HG02852 (cell line): Measurements from ENCODE around the gene VWA2.
A peak's percentile ranks its signal among the peaks of the same experiment; 100 is the strongest.

Source experiments
- ATAC-seq: cut with Tn5 transposase; IDR thresholded peaks from one replicate; pipeline ENCODE4 v1.9.1; 2021; ENCODE audit warnings: mild to moderate bottlenecking, moderate library complexity; ENCODE audit not compliant: unreplicated experiment

VWA2 gene, protein sequence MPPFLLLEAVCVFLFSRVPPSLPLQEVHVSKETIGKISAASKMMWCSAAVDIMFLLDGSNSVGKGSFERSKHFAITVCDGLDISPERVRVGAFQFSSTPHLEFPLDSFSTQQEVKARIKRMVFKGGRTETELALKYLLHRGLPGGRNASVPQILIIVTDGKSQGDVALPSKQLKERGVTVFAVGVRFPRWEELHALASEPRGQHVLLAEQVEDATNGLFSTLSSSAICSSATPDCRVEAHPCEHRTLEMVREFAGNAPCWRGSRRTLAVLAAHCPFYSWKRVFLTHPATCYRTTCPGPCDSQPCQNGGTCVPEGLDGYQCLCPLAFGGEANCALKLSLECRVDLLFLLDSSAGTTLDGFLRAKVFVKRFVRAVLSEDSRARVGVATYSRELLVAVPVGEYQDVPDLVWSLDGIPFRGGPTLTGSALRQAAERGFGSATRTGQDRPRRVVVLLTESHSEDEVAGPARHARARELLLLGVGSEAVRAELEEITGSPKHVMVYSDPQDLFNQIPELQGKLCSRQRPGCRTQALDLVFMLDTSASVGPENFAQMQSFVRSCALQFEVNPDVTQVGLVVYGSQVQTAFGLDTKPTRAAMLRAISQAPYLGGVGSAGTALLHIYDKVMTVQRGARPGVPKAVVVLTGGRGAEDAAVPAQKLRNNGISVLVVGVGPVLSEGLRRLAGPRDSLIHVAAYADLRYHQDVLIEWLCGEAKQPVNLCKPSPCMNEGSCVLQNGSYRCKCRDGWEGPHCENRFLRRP

DNA sequence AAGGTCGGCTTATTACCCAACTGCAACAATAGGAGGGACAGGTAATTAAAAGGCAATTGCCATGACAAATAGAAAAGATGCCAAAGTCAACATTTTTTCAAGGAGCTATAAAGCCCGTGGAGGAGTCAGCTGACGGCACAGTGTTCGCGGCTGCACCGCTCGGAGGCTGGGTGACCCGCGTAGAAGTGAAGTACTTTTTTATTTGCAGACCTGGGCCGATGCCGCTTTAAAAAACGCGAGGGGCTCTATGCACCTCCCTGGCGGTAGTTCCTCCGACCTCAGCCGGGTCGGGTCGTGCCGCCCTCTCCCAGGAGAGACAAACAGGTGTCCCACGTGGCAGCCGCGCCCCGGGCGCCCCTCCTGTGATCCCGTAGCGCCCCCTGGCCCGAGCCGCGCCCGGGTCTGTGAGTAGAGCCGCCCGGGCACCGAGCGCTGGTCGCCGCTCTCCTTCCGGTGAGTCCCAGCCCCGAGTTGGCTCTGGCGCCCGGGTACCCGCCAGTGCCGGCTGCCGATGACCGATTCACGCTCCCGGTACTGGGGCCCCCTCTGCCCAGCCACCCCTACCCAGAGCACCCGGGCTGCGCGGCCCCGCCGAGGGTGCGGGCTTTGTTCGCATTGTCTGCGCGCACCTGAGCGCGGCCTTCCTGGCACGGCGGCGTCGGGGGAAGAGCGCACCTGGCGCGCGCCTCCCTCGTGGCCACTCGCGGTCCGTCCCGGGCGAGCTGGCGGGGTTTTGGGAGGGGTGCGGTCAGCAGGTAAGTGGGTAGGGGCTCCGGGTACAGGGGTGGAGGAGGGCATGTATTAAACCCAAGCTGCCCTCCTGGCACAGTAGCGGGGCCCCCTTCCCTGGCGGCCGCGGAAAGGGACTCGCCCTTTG, at the start of gene VWA2:
Gene VWA2 (plus strand): TSS at position 138 of the 877 bp plus-strand sequence. CDS start 9,460 bp downstream, outside the sequence.
- ATAC-seq = no peak

DNA sequence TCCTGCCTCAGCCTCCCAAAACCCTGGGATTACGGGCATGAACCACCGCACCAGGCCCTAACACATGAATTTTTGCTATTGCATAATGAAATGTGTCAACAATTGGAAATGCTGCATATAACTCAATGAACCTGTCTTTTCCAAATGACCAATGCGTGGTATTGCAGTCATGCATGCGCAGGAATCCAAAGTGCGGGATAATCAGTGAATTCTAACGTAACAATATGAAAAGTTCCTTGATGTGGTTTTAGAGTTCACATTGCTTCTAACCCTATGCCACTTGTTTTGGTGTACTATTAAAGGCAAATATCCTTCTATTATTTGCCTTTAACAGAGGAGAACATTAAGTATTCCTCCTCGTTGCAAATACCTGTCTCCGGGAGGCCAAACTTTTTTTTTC, 49.4 kb upstream of the VWA2 start:
- ATAC-seq = no peak

DNA sequence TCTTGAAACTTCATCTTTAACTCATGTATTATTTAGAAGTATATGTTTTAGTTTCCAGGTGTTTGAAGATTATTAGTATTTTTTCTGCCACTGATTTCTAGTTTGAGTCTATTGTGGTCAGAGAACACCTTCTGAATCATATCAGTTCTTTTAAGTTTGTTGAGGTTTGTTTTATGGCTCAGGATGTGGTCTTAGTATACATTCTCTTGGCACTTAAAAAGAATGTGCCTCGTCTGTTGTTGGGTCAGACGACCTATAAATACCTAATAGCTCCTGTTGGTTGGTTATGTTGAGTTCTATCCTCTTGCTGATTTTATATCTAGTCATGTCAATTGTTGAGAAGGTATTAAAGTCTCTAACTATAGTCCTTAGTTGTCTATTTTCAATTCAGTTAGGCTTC, 44.0 kb upstream of the VWA2 start:
- ATAC-seq = peak; percentile 97

DNA sequence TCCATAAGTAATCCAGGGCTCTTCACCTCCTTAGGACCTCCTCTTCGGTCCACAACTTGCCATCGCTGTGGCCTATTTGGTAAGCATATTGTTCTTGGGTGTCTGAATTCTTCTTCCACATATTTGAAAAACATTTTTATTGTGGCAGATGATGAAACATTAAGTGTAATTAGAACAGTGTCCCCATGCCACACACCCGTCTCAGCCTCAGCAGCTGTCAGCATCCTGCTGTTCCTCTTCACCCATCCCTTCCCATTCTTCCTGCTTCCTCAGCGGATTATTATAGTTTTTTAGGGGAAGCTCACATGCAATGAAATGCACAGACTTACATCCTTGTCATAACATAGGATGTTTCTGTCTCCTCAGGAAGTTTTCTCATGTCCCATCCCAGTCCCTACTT, 39.8 kb upstream of the VWA2 start:
- no peak for ATAC-seq

DNA sequence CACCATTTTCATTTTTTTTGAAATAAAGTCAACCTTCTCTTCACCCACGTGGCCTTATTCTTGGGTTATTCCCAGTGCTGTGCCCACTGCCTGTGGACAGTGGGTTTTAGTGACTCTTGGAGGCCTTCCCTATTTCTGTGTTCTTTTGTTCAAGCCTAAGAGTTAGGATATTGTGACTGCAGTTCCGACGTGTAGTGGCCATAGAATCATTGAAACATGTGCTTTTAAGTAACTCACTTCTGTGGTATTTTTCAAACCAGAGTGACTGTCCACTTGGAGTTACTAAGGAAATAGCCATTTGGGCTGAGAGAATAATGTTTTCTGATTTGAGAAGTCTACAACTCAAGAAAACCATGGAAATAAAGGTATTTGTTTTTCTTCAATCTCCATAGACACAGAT, 36.2 kb upstream of the VWA2 start:
- no peak for ATAC-seq

DNA sequence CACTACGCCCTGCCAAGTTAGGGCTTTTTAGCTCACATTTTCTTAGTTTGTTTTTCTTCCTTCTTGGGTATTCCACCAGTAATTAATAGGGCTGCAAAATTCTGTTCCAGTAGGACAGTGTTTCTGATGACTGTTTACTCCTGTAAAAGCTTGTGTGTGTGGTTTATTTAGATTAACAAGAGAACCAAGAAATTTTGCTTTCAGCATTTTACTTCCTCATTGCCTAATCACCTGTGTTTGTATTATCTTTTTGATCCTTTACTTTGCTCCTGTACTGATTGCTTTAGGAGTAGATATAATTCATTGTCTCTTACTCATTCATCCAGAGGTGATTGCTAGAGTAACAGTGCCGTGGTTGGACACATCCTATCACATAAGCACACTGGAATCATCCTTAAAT, 32.2 kb upstream of the VWA2 start:
- no peak for ATAC-seq

DNA sequence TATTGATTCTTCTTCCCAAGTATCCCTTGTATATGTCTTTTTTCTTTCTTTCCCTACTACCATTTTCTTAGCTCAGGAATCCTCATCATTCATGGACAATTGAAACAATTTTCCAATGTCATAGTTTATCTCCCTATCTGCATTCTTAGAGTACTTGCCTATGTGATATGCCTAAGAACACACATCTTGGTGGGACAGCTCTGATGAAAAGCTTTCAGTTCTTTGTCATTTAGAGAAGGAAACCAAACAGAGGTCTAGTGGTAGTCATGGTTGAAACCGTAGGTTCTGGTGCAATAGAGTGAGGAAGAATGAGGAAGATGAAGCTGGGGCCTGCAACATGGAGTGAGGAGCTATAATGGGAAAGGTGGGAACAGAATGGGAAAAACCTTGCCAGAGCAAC, 31.7 kb upstream of the VWA2 start:
- no peak for ATAC-seq

DNA sequence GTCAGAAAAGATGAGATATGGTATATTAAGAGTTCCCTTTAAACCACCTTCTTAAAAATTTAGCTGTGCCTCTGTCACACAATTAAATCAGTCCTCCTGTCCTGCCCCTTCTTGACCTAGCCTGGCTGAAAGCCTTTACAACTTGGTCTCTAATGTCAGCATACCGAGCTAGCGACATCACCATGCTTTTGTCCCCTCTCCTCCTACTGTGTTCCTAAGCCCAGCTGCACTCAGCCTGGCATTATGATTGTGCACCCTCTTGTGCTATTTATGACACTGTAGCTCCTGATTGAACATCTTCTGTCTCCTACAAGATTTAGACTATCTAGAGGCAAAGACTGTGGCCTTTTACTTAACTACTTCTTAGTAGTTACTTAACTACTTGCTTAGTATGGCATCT, 30.7 kb upstream of the VWA2 start:
- ATAC-seq = no peak

DNA sequence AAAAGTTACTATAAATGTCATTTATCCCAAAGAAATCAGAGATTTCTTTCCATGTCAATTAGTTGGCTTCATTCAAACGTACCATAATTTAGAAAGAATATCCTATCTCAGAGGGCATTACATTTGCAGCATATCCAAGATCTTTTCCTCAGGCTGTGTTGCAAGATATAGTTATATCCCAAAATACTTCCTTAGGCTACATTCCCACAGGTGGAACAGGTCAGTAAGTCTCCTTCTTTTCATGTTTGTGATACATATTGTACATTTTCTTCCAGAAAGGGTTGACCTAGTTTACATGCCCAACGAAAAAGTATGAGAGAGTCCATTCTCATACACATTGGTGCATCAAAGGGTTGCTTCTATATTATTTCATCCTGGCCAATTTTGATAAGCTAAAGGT, 26.9 kb upstream of the VWA2 start:
- no peak for ATAC-seq

DNA sequence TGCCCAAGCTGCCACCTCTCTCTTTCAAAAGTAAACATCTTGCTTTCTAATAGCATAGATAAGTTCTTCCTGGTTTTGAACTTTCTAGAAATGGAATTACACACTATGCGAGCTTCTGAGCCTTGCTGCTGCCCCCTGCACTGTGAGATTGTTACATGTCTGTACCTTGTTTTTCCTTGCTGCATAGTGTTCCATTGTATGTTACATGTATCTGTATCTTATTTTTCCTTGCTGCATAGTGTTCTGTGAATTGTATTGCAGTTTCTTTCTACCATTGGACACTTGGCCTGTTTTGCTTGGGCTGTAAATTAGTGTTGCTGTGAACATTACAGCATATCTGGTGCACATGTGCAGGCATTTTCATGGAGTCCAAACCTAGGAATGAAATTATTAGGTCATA, 24.0 kb upstream of the VWA2 start:
- no peak for ATAC-seq

DNA sequence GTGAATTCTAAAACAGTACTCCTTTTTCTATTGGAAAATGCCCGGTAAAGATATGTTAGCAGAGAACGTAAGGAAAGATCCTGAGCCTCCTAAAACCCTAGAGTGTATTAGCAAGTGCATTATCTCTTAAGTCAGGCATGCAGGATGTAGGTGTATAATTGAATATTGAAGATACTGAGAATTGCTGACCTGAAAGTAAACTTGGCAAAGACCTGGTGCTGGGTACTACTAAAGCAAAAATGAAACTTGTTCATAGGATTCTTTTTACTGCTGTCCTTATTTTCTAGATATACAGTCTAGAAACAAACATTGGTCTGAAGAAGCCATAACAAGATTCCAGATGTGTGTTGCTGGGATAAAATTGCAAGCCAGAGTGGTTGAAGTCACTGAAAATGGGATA, 18.8 kb upstream of the VWA2 start:
- ATAC-seq = no peak

DNA sequence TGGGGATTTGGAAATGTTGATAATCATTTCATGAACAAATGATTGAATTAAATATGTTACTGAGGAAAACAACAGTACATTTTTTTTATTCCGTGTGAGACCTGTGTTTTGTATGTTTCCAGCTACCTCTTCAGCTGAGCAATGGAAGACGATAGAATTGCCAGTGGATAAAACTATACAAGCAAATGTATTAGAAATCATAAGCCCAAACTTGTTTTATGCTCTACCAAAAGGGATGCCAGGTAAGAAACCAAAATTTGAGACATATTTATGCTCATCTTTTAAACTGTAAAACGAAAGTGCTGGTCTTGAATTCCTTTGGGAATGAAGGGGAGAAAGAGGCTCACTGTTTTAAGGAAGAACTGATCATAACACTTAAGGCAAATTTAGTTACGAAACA, 17.8 kb upstream of the VWA2 start:
- no peak for ATAC-seq

DNA sequence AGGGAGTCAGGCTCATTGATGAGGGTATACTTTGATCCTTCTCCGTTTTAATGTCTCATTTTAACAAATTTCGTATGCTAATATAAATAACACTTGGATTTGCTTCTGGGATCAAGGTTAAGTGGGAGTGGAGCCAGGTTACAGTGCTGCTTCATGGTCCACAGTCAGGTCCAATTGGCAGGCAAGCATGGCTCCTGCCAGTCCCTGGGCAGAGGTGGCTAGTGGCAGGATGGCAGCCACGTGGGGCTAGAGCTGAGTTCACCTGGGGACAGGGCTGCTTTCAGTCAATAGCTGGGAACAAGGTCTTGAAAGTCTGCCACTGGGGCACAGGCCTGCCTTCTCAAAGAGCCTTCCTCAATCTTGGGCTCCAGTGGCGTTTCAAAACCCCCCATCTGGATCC, 16.0 kb upstream of the VWA2 start:
- no peak for ATAC-seq

DNA sequence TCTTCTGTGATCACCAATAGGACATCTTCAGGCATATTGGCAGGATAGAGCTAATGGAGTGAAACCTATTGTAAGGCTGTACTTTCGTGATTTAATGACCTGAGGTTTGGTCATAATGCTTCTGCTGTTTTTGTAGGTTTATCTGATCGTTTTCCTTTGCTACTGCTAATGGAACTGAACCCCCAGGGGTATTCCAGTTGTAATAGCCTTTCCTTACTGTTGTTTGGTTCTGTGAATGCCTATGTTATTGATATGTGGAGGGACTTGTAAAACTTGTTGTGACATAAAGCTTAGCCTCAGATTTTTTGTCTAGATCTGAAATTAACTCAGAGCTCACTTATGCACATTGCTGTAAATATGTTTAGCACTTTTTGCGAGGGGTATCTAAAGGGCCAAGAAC, 10.9 kb upstream of the VWA2 start:
- no peak for ATAC-seq

DNA sequence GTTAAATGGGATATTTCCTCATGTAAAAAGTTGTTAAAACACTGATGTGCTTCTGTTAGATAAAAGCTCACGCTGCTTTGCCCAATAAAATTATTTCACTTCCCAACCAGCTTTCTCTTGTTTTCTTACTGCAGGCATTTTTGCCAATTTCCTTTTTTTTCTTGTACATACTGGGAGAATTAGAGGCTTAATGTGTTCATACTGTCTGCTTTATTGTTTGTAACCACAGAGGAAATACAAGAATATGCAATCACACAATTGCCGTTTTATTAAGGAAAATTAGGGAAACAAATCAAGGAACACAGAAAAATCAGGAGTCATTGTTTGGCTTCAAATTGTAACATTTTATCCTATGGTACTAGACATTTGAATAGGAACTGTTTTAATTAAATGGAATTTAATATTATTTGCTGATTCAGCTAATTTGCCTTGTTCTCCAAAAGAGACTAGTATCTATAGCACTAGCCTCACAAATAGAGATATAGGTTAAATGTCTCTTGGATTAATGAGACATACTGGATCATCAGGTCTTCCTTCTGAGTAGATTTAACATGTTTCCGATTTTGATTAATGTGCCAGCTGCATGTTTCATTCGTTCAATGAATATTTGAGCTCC, 6.4 kb upstream of the VWA2 start:
- ATAC-seq = no peak

DNA sequence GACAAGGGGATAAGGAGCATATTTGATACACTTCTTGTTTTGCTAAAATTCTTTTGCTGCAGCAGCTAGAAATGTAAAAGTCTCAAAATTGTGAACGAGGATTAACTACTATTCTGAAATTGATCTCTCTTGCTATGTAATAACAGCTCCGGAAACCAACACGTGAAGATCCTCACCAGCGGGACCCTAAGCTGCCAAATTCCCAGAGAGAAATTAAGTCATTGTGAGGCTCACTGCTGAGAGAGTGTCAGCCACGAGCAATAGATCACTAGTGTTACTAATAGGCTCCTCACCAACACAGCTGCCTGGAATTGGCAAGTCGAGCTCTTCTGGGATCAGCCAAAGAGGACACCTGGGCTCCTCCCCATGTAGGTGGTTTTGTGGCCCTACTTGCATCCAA, 5.6 kb upstream of the VWA2 start:
- no peak for ATAC-seq

DNA sequence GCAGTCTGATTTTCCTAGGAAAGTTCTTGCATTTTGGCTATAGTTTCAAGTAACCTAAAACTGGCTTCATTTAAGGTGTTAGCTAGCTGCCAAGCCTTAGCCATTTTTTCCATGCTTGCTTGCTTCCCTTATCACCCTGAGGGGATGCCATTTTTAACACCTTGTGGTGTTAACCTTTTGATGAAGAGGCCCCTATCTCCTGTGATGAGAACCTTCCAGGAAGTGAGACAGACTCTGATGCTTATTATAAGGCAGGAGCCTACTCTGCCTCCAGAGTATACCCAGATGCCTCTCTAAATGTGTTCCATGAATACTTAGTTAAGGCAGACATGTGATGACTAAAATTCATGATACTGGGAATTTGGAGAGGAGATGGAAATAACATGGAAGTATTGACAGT, 4.9 kb upstream of the VWA2 start:
- ATAC-seq = no peak

DNA sequence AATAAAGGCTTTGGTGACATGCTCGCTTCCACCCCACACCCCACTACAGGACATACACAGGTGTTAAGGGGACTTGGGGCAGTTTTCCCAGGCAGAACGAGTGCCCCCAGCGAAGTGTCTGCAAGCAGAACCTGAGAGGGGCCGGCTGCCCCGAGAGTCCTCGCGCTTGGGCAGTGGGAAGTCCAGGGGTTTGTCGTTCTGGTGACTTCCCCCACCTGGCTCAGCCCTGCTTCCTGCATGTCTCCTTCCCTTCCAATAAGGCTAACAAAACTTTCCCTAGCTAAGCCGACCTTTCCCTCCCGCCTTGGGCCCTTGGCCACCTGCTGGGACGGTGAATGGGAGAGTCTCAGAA, 916 bp downstream of the VWA2 start:
- ATAC-seq = no peak

DNA sequence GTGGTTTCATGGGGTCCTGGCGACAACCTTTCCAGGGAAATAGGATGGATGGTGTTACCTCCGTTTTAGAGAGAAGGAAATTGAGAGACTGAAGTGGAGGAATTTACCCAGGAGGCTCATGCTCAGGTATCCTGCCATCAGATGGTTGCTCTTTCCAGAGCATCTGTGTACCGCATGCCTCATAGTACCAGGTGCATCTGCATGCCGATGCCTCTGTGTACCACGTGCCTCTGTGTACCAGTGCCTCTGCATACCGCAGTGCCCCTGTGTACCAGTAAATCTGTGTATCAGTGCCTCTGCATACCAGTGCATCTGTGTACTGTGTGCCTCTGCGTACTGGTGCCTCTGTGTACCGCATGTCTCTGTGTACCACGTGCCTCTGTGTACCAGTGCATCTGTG, 3.2 kb downstream of the VWA2 start:
- ATAC-seq = no peak

DNA sequence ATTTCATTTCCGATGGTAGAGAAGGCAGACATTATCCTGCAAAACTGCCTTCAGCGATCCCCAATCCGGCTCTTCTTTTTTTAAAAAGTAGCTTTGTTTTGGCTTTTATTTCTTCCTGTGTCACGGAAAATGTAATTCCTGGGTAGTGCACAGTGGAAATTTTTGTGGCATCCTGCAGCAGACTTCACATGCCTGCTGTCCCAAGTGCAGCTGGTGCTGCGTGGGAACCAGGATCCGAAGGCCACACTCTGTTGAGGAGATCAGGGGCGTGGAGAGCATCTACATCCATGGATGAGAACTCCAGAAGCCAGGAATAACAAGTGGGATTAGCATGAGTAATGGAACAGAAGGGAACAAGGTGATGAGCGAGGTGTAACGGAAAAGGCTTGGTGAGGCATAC, 4.6 kb downstream of the VWA2 start:
- ATAC-seq = no peak

DNA sequence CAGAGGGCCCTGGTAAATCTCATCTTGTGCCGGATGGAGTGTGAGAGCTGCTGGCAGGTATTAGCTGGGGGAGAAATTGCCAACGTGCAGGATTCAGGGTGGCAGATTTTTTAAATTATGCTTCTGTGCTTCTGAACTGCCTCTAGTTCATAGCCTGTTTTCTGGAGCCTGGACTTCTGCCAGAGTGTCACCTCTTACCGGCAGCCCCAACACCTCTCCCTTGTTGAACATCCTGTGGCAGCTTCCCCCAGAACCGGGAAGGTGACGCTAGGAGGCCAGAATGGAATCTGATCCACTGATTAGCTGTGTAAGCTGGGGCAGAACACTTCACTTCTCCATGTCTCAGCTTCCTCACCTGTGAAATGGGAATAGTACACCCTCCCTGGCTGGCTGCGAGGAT, 5.1 kb downstream of the VWA2 start:
- ATAC-seq = no peak
